Fibroblast of gingiva (primary cell): ENCODE data around the gene ARHGAP19.

Source experiments
- DNase-seq: peaks from one replicate; pipeline ENCODE4 v3.0.0-alpha.2; 2011; ENCODE audit warnings: low read depth

ARHGAP19 gene

GRCh38 chr10:97228775-97229157, 63.7 kb downstream of the ARHGAP19 start:
- DNase-seq: no peak

- DNase-seq: no peak
Observed at GRCh38 chr10:97228130-97228774, 64.2 kb downstream of the ARHGAP19 start.

- no peak for DNase-seq
Observed at GRCh38 chr10:97226398-97226797, 66.0 kb downstream of the ARHGAP19 start.

GRCh38 chr10:97224483-97225435, 67.7 kb downstream of the ARHGAP19 start:
- DNase-seq: no peak

- no peak for DNase-seq
Observed at GRCh38 chr10:97222326-97222961, 70.0 kb downstream of the ARHGAP19 start.

- no peak for DNase-seq
Observed at GRCh38 chr10:97220355-97220754, 72.1 kb downstream of the ARHGAP19 start.

- DNase-seq: no peak
Observed at GRCh38 chr10:97217299-97217698, 75.1 kb downstream of the ARHGAP19 start.

GRCh38 chr10:97215619-97216260, 76.7 kb downstream of the ARHGAP19 start:
- DNase-seq: no peak

GRCh38 chr10:97213431-97213830, 79.0 kb downstream of the ARHGAP19 start:
- no peak for DNase-seq

GRCh38 chr10:97211229-97211628, 81.2 kb downstream of the ARHGAP19 start:
- DNase-seq: no peak

GRCh38 chr10:97210543-97210960, 81.9 kb downstream of the ARHGAP19 start:
- peak; percentile 58 for DNase-seq

GRCh38 chr10:97207756-97208346, 84.6 kb downstream of the ARHGAP19 start:
- no peak for DNase-seq

- DNase-seq: no peak
Observed at GRCh38 chr10:97207131-97207530, 85.3 kb downstream of the ARHGAP19 start.

GRCh38 chr10:97204826-97205679, 87.4 kb downstream of the ARHGAP19 start:
- DNase-seq: no peak

GRCh38 chr10:97203220-97203619, 89.2 kb downstream of the ARHGAP19 start:
- DNase-seq: no peak

GRCh38 chr10:97200616-97201015, 91.8 kb downstream of the ARHGAP19 start:
- DNase-seq: no peak

GRCh38 chr10:97199152-97199551, 93.3 kb downstream of the ARHGAP19 start:
- DNase-seq: no peak

- peak; percentile 55 for DNase-seq
Observed at GRCh38 chr10:97197030-97197500, 95.4 kb downstream of the ARHGAP19 start.

GRCh38 chr10:97196223-97197029, 96.0 kb downstream of the ARHGAP19 start:
- DNase-seq: peak; percentile 44

- DNase-seq: no peak
Observed at GRCh38 chr10:97195706-97196222, 96.7 kb downstream of the ARHGAP19 start.
